HepG2 (cell line): ENCODE data around the gene GABRB1. TPM values are rescaled to one million over a fixed set of nuclear protein-coding genes. Genes with fewer than 3 reads are reported as not detected.

Experiments used
- ATAC-seq: fragments of 200-7000 bp; cut with Tn5 transposase; 3 replicates; pipeline ENCODE4 v1.9.1; 2020; ENCODE audit warnings: mild to moderate bottlenecking, moderate library complexity
- BruUV-seq: library from RNA; stranded (reverse); fragments of 400-500 nt; replicated peaks from 2 replicates; lab custom pipeline; 2021; lab: Mats Ljungman, UMichigan
- CTCF ChIA-PET: fragments of 300-600 bp; formaldehyde crosslinking; extraction: SDS; loops from one replicate; lab custom pipeline; 2021; ENCODE audit warnings: low total read pairs, inconsistent platforms, low intra/inter-chr PET ratio; lab: Yijun Ruan, JAX
- POLR2A ChIA-PET: fragments of 350-600 bp; sonication (Branson Sonifier 250); formaldehyde crosslinking; loops from one replicate; lab custom pipeline; 2020; ENCODE audit warnings: antibody characterized with exemption, inconsistent platforms; lab: Yijun Ruan, JAX
- DNase-seq: peaks from one replicate; pipeline ENCODE4 v3.0.0-alpha.2; 2015; ENCODE audit warnings: low spot score
- FAIRE-seq: peaks from 3 replicates; lab custom pipeline; 2011; peaks lifted over from hg19 to GRCh38; lab: Jason Lieb, UNC
- H2AFZ ChIP-seq: one replicate; pipeline ENCODE4 v1.6.1; 2011; ENCODE audit warnings: low read length, inconsistent platforms
- H3K27ac ChIP-seq: fragments of 300-600 bp; 3 replicates; pipeline ENCODE4 v1.8.0; 2011; ENCODE audit warnings: mixed run types, mild to moderate bottlenecking, mixed read lengths, low read length, inconsistent platforms; ENCODE audit not compliant: insufficient read depth; ENCODE audit errors: extremely low read length
- H3K27me3 ChIP-seq, 2 experiments: fragments of 200-600 bp in 1 of 2; 2 replicates in 1 of 2; 3 replicates in 1 of 2; pipeline versions ENCODE4 v1.6.0 to v1.8.0; 2011; ENCODE audit warnings: low read length in 2 of 2, mild to moderate bottlenecking in 2 of 2, moderate library complexity in 2 of 2, inconsistent platforms in 1 of 2; ENCODE audit not compliant: insufficient read depth in 2 of 2, control insufficient read depth in 1 of 2
- H3K36me3 ChIP-seq, 2 experiments: fragments of 200-600 bp in 1 of 2; replicated peaks in 1 of 2; 2 replicates in 1 of 2; 3 replicates in 1 of 2; pipeline versions ENCODE4 v1.5.1 to v1.8.0; 2011; ENCODE audit warnings: low read length in 2 of 2, inconsistent platforms in 1 of 2; ENCODE audit not compliant: insufficient read depth in 2 of 2, control insufficient read depth in 1 of 2
- H3K4me1 ChIP-seq: 2 replicates; pipeline ENCODE4 v1.5.1; 2012; ENCODE audit warnings: low read length, inconsistent platforms; ENCODE audit not compliant: insufficient read depth
- H3K4me2 ChIP-seq: 2 replicates; pipeline ENCODE4 v1.6.0; 2011; ENCODE audit warnings: low read depth, low read length, inconsistent platforms
- H3K4me3 ChIP-seq, 3 experiments: fragments of 200-600 bp in 1 of 3; sonication (generic), shearing (Covaris generic) in 1 of 3; replicated peaks in 1 of 3; 2 replicates each; pipeline ENCODE4 v1.5.1; 2011 to 2016; ENCODE audit warnings: low read length in 3 of 3, inconsistent platforms in 2 of 3, low read depth in 2 of 3, mild to moderate bottlenecking in 2 of 3, control low read depth in 1 of 3, mixed read lengths in 1 of 3; ENCODE audit not compliant: insufficient read depth in 1 of 3
- H3K79me2 ChIP-seq: one replicate; pipeline ENCODE4 v1.6.1; 2011; ENCODE audit warnings: low read length, inconsistent platforms; ENCODE audit not compliant: insufficient read depth
- H3K9ac ChIP-seq: 2 replicates; pipeline ENCODE4 v1.6.0; 2011; ENCODE audit warnings: mild to moderate bottlenecking, low read depth, low read length, inconsistent platforms; ENCODE audit not compliant: insufficient read depth
- H3K9me3 ChIP-seq: 2 replicates; pipeline ENCODE4 v1.5.1; 2012; ENCODE audit warnings: mild to moderate bottlenecking, low read length
- H4K20me1 ChIP-seq: 2 replicates; pipeline ENCODE4 v1.6.0; 2011; ENCODE audit warnings: inconsistent platforms, mild to moderate bottlenecking, low read length, moderate library complexity; ENCODE audit not compliant: insufficient read depth
- CENPT ChIP-seq: sonication (generic); formaldehyde crosslinking; IDR thresholded peaks from 2 replicates; pipeline ENCODE4 v1.8.0; 2022; ENCODE audit warnings: low read depth, mild to moderate bottlenecking, moderate library complexity, missing genetic modification reagents
- FOXO1 ChIP-seq: sonication (generic); formaldehyde crosslinking; IDR thresholded peaks from 2 replicates; pipeline ENCODE4 v1.4.0; 2020; ENCODE audit warnings: missing genetic modification reagents
- GMEB1 ChIP-seq: sonication (generic); formaldehyde crosslinking; IDR thresholded peaks from 2 replicates; pipeline ENCODE4 v1.5.1; 2020; ENCODE audit warnings: missing genetic modification reagents, mild to moderate bottlenecking, borderline replicate concordance
- HES4 ChIP-seq: sonication (generic); formaldehyde crosslinking; IDR thresholded peaks from 2 replicates; pipeline ENCODE4 v1.9.0; 2021; ENCODE audit warnings: mild to moderate bottlenecking, missing genetic modification reagents, borderline replicate concordance
- KMT2B ChIP-seq: IDR thresholded peaks from 2 replicates; pipeline ENCODE4 v1.6.1; 2016; ENCODE audit warnings: missing genetic modification reagents, missing compliant biosample characterization
- NR0B2 ChIP-seq: sonication (generic); formaldehyde crosslinking; IDR thresholded peaks from 2 replicates; pipeline ENCODE4 v1.4.0; 2020; ENCODE audit warnings: mild to moderate bottlenecking, missing genetic modification reagents
- RCOR2 ChIP-seq: IDR thresholded peaks from 2 replicates; pipeline ENCODE4 v1.6.1; 2016; ENCODE audit warnings: missing biosample characterization, missing genetic modification reagents
- ZNF121 ChIP-seq: sonication (generic); formaldehyde crosslinking; IDR thresholded peaks from 2 replicates; pipeline ENCODE4 v1.5.0; 2020; ENCODE audit warnings: mild to moderate bottlenecking, missing genetic modification reagents
- ZNF230 ChIP-seq: sonication (generic); formaldehyde crosslinking; IDR thresholded peaks from 2 replicates; pipeline ENCODE4 v1.4.0; 2020; ENCODE audit warnings: mild to moderate bottlenecking, missing genetic modification reagents
- ZNF280D ChIP-seq: sonication (generic); formaldehyde crosslinking; IDR thresholded peaks from 2 replicates; pipeline ENCODE4 v1.5.1; 2020; ENCODE audit warnings: mild to moderate bottlenecking, missing genetic modification reagents
- ZNF282 ChIP-seq: fragments of 450-650 bp; IDR thresholded peaks from 2 replicates; pipeline ENCODE4 v1.6.1; 2018; ENCODE audit not compliant: partially characterized antibody
- ZNF407 ChIP-seq: sonication (generic); formaldehyde crosslinking; IDR thresholded peaks from one replicate; pipeline ENCODE4 v1.5.1; 2020; ENCODE audit warnings: mild to moderate bottlenecking, missing genetic modification reagents; ENCODE audit errors: not compliant biosample characterization
- WGBS: methylation state at CpG from one replicate; pipeline ENCODE4 v1.1.6; 2017; ENCODE audit warnings: low lambda C conversion rate; 5-methylcytosine and 5-hydroxymethylcytosine counted together
- in situ Hi-C: cut with HindIII; loops from 2 replicates; pipeline ENCODE4 v1.10.0; 2017; ENCODE audit warnings: low pct_unique_long_range_greater_than_20kb; ENCODE audit not compliant: extremely low pct_ligation_motif_present
- intact Hi-C: fragments of 100-400 bp; cut with micrococcal nuclease; formaldehyde crosslinking; loops from one replicate; pipeline ENCODE4 v1.10.0; 2022; ENCODE audit not compliant: unreplicated experiment
- polyA plus RNA-seq, 8 experiments: library from polyadenylated mRNA; depleted of rRNA in 3 of 8; stranded (reverse) in 7 of 8; unstranded in 1 of 8; fragments of >200 nt; fragmentation: Illumina TruSeq in 4 of 8; extraction: Trizol in 4 of 8; gene quantifications; 2 replicates each; pipeline versions ENCODE4 v1.2.1 to v1.2.3, GENCODE V29; 2011 to 2016; ENCODE audit warnings: low read depth in 4 of 8, missing spikeins in 1 of 8, mixed read lengths in 1 of 8; ENCODE audit not compliant: insufficient read depth in 1 of 8
- total RNA-seq, 5 experiments: library from RNA; depleted of rRNA; stranded (reverse); fragments of >200 nt; fragmentation: Illumina TruSeq; extraction: Trizol; gene quantifications; 2 replicates each; pipeline ENCODE4 v1.2.3, GENCODE V29; 2016; ENCODE audit warnings: low read depth in 1 of 5

The GABRB1 gene
- total and polyA plus RNA-seq, 2 of the 13 experiments (the other 11 are each of a cell fraction or from before 2014, with no cell fraction given), result not detected

- Histone ChIP-seq H3K36me3 (no peaks in the 10 kb centered on the region), H3K4me3 (no peak overlapping the region), H3K27ac (no peak overlapping the region), H4K20me1 (no peaks in the 10 kb centered on the region), H3K27me3 (no peaks in the 10 kb centered on the region), H3K9me3 (no peaks in the 10 kb centered on the region), H3K79me2 (no peaks in the 10 kb centered on the region), H3K4me1 (no peaks in the 10 kb centered on the region), H3K4me2 (no peak overlapping the region), H2AFZ (no peak overlapping the region), H3K9ac (no peak overlapping the region)
- POLR2A ChIA-PET, result no interaction called here
- no peak for DNase-seq
- WGBS, result 3% methylated on average over 1 of the region's 1 CpG
- no TSS peak for BruUV-seq
- CTCF ChIA-PET, result no interaction called here
- no peak for ATAC-seq
- intact Hi-C loops, result no loop called here
- in situ Hi-C loops, result no loop called here
- FAIRE-seq, result no peak
- TF ChIP-seq CENPT (CRISPR knock-in tag) (no peak), ZNF282 (no peak), ZNF121 (CRISPR knock-in tag) (no peak), GMEB1 (CRISPR knock-in tag) (no peak), ZNF230 (no peak), ZNF407 (CRISPR knock-in tag) (no peak), NR0B2 (no peak), ZNF280D (CRISPR knock-in tag) (no peak), KMT2B (no peak), FOXO1 (CRISPR knock-in tag) (no peak), RCOR2 (CRISPR knock-in tag) (no peak), HES4 (CRISPR knock-in tag) (no peak)
These were observed 37.6 kb downstream of the GABRB1 start for GRCh38 chr4:47068986-47069385.
